HL-60/S4 (cell line): Measurements from ENCODE around the gene GAL3ST1.
"Not testable (repeated sequence)": the region's sequence is repeated elsewhere in the genome, so short reads cannot be mapped to it uniquely, and the experiment has no call there.

Experiments
- in situ Hi-C: fragments of 300-500 bp; cut with MboI; formaldehyde crosslinking; loops from 2 replicates; pipeline ENCODE4 v1.14.3; 2022; ENCODE audit warnings: low sequenced_read_pairs

Gene GAL3ST1

GRCh38 chr22:30565341-30565740 lies 9.1 kb downstream of the GAL3ST1 start:
- in situ Hi-C loops = no loop called here

DNA sequence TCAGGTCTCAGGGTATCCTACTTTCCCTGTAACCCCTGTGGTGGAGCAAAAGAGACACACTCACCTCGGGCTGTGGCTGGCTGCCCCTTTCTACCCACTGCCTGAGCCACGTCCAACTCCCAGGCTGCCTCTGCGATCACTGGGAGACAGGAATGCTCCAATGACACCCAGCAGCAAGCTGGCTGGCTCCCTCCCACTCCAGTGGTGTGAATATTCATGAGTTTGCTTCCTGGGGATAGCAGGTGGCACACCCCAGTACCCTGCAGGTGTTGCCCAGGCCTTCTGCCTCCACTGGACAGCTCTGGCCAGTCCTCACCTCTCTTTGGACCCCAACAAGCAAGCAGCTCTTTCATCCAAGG lies 9.7 kb downstream of the GAL3ST1 start:
- in situ Hi-C loops = no loop called here

- in situ Hi-C loops = no loop called here
Measured at GRCh38 chr22:30564045-30564760, 10.3 kb downstream of the GAL3ST1 start.

GRCh38 chr22:30562366-30562765 lies 12.1 kb downstream of the GAL3ST1 start:
- in situ Hi-C loops = no loop called here

DNA sequence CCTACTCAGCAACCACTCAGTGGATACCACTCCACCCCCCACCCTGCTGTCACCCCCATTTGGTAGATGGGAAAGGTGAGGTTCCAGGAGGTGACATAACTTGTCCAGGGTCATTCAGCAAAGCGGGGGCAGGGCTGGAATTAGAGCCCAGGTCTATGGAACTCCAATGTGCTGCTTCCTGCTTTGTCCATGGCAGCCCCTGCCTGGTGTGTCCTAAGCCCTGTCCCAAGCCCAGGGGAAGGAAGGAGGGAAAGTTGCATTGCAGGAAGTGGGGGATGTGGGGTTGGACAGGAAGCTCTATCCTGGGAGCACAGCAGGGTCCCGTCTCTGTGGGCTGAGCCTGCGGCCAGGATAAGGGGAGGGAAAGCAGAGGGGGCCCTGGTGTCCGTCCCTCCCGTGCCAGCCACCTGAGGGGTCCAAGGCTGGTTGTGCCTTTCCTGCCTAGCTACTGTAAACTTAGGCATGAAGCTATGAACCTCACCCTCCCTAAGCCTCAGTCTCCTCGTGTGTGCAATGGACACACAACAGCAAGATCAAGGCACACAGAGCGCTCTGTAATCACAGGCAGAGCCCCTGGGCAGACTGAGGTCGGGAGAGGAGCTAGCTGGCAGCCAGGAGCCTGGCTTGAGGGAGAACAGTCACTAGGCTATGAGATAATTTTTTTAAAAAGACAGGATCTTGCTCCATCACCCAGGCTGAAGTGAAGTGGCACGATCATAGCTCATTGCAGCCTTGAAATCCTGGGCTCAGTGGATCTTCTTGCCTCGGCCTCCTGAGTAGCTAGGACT lies 12.9 kb downstream of the GAL3ST1 start:
- in situ Hi-C loops = no loop called here

- in situ Hi-C loops = not testable (repeated sequence)
Measured at GRCh38 chr22:30560643-30561202, 13.7 kb downstream of the GAL3ST1 start.

GRCh38 chr22:30559889-30560288 lies 14.6 kb downstream of the GAL3ST1 start:
- in situ Hi-C loops = no loop called here

- in situ Hi-C loops = no loop called here
Measured at GRCh38 chr22:30557243-30557642, 17.2 kb downstream of the GAL3ST1 start.

- in situ Hi-C loops = no loop called here
Measured at GRCh38 chr22:30556388-30556787, 18.1 kb downstream of the GAL3ST1 start.

GRCh38 chr22:30555282-30556210 lies 18.9 kb downstream of the GAL3ST1 start:
- in situ Hi-C loops = no loop called here

- in situ Hi-C loops = no loop called here
Measured at GRCh38 chr22:30553971-30554370, 20.5 kb downstream of the GAL3ST1 start.

DNA sequence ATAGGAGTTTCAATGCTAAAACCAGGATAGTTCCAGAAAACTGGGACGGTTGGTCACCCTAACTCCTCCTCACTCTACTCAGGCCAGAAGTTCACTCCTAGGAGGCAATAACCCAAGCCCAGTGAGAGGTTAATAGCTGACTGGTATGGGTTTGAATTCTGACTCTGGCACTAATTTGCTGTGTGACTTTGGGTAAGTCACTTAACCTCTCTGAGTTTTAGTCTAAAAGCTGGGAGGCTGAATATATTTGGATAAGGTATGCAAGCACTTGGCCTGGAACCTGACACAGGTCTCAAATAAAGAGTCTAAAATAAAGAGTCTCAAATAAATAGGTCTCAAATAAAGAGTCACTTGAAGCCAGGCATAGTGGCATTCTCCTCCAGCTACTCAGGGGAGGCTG lies 21.7 kb downstream of the GAL3ST1 start:
- in situ Hi-C loops = no loop called here

- in situ Hi-C loops = not testable (repeated sequence)
Measured at GRCh38 chr22:30551813-30552212, 22.7 kb downstream of the GAL3ST1 start.

DNA sequence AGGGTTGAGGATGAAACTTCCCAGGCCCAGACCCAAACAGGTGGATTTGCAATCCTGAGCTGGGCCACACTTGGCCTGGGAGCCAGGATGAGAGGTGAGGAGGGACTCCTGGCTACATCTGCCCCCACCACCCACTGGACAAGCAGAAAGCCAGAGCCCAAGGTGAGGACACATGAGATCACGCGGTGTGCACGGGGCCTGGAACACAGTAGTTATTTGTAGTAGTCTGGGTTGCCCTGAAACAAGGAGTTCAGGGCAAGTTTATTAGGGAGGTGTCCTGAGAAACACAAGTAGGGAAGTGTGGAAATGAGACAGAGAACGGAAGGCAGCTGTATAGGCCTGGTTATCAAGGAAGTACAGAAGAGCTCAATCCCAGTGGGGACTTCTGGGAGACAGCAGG lies 27.3 kb downstream of the GAL3ST1 start:
- in situ Hi-C loops = no loop called here

- in situ Hi-C loops = no loop called here
Measured at GRCh38 chr22:30546616-30547015, 27.8 kb downstream of the GAL3ST1 start, which contains the start of gene SEC14L6. SEC14L6 (minus strand) TSS chr22:30546741; CDS start chr22:30546682, 59 bp downstream.

DNA sequence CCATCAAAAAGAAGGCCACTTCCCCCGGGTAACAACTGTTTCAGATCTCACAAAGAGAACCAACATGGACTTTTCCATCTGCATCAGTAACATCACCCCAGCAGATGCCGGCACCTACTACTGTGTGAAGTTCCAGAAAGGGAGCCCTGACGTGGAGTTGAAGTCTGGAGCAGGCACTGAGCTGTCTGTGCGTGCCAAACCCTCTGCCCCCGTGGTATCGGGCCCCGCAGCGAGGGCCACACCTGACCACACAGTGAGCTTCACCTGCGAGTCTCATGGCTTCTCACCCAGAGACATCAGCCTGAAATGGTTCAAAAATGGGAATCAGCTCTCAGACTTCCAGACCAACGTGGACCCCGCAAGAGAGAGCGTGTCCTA lies 31.7 kb downstream of the GAL3ST1 start:
- in situ Hi-C loops = no loop called here

DNA sequence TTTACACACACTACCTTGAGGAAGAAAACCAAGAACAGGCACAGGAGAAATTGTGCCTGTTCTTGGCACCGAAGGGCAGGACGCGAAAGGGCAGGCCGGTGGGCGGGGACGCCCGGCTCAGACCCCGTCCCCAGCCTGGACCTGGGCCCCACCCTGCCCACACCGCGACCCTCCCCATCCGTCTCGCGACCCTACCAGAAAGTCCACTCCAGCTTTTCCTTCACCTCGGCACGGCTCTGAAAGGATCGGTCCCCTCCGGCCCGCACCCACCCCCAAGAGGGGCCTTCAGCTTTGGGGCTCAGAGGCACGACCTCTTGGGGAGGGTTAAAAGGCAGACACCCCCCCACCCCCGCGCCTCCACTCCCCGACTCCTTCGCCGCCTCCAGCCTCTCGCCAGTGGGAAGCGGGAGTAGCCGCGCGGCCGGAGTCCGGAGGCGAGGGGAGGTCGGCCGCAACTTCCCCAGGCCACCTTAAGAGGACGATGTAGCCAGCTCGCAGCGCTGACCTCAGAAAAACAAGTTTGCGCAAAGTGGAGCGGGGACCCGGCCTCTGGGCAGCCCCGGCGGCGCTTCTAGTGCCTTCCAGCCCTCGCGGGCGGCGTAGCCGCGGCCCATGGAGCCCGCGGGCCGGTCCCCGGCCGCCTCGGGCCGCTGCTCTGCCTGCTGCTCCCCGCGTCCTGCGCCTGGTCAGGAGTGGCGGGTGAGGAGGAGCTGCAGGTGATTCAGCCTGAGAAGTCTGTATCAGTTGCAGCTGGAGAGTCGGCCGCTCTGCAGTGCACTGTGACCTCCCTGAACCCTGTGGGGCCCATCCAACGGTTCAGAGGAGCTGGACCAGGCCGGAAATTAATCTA lies 32.3 kb downstream of the GAL3ST1 start:
- in situ Hi-C loops = no loop called here

GRCh38 chr22:30541511-30541910 lies 33.0 kb downstream of the GAL3ST1 start:
- in situ Hi-C loops = not testable (repeated sequence)

- in situ Hi-C loops = no loop called here
Measured at GRCh38 chr22:30539368-30539767, 35.1 kb downstream of the GAL3ST1 start.

DNA sequence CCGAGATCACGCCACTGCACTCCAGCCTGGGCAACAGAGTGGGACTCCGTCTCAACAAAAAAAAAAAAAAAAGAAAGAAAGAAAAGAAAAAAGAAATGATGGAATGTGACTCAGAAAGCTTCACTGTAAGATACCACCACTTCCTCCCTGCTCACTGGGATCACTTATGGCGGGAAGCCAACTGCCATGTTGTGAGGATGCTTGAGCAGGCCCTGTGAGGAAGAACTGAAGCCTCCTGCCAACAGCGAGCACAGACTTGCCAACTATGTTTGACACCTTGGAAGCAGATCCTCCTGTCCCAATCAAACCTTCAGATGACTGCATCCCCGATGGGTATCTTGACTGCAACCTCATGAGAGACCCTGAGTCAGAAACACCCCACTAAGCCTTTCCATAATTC lies 36.2 kb downstream of the GAL3ST1 start:
- in situ Hi-C loops = no loop called here
